Stimulated activated CD4-positive, alpha-beta T cell treated with anti-CD3 and anti-CD28 coated beads, Interleukin-12 subunit alpha, Interleukin-12 subunit beta, amount 100 ng/mL, for 4 hours (primary cell): ENCODE data around the gene TUNAR.
"Not testable (repeated sequence)": the region's sequence is repeated elsewhere in the genome, so short reads cannot be mapped to it uniquely, and the experiment has no call there.

Experiments used
- DNase-seq: peaks from one replicate; pipeline ENCODE4 v3.0.0-alpha.2; 2020

The TUNAR gene

GRCh38 chr14:95920769-95921438 lies 44.3 kb downstream of the TUNAR start:
- no peak for DNase-seq

- no peak for DNase-seq
These were observed 45.4 kb downstream of the TUNAR start for GRCh38 chr14:95922080-95922479.

DNA sequence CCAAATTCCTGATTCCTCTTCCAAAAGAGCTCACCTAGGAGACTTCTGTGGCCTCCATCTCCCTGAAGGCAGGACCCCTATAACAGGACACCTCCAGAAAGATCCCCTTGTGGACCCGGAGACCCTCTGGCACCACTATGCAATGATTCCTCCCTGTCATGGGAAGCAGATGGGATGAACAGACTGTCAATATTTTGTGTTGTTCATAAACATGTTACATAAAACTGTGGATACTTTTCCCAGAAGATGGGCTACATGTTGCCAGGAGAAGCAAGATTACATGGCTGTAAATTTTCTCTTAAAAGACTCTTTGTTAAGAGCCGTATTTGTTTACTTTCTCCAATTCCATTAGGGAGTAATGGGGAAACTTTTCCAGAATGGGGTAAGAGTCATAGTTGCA lies 52.1 kb downstream of the TUNAR start:
- no peak for DNase-seq

DNA sequence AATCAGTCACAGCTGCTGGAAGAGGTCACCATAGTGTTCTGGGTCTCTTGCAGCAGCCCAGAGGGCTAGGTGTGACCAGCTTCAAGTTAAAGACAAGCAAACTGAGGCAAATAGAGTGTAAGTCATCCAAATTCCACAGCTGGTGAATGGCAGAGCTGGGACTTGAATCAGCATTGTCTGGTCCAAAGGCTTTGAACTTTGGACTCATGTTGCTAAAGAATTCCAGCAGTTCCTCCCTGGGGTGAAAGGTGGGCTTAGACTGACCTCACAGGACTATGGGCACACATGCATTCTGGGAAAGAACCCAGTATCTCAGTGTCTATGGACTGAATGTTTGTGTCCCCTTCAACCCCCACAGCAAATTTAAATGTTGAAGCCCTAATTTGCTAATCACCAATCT lies 54.8 kb downstream of the TUNAR start:
- no peak for DNase-seq

GRCh38 chr14:95935228-95935822 lies 58.7 kb downstream of the TUNAR start:
- DNase-seq, result no peak

DNA sequence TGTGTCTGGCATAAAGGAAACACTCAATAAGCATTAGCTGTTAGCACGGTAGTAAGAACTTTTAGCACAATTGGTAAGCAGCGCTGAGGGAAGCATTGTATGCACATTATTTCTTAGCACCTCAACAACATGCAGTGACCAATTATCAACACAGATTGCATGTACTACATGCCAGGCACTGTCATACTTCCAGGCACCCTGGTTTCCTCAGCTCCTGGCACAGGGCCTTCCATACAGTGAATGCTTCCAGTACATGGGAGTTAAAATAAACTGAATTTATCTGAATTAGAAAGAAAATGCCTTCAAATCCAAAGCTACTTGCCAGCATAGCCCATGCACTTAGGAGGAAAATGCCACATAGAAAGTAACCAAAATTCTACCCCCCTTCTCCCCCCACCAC lies 59.4 kb downstream of the TUNAR start:
- no peak for DNase-seq

- no peak for DNase-seq
These were observed 62.7 kb downstream of the TUNAR start for GRCh38 chr14:95939335-95939734.

GRCh38 chr14:95941897-95942296 lies 65.3 kb downstream of the TUNAR start:
- no peak for DNase-seq

- no peak for DNase-seq
These were observed 67.1 kb downstream of the TUNAR start for GRCh38 chr14:95943699-95944098.

DNA sequence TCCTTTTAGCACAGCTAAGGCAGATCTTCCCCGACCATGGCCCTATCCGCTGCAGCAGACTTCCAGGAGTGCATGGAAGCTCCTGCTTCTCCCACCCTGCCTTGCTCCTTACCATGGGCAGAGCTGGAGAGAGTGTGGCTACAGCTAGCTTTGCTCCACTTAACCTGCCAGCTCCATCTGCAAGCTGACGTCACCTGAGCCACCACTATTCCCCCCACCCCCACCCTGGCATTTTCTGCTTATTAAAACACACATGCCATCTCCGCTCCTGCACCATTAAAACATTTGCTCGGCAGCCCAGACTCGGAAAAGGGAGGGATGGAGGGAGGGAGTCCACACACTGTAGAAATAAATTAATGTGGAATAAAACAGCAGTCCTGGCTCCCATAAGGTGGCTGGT lies 67.8 kb downstream of the TUNAR start:
- DNase-seq, result no peak

- DNase-seq, result no peak
These were observed 70.2 kb downstream of the TUNAR start for GRCh38 chr14:95946867-95947266.

GRCh38 chr14:95948558-95948981 lies 71.9 kb downstream of the TUNAR start:
- DNase-seq, result no peak

GRCh38 chr14:95951359-95951758 lies 74.7 kb downstream of the TUNAR start:
- DNase-seq, result no peak

- DNase-seq, result no peak
These were observed 76.6 kb downstream of the TUNAR start for GRCh38 chr14:95953111-95953724.

- no peak for DNase-seq
These were observed 80.2 kb downstream of the TUNAR start for GRCh38 chr14:95956601-95957460.

DNA sequence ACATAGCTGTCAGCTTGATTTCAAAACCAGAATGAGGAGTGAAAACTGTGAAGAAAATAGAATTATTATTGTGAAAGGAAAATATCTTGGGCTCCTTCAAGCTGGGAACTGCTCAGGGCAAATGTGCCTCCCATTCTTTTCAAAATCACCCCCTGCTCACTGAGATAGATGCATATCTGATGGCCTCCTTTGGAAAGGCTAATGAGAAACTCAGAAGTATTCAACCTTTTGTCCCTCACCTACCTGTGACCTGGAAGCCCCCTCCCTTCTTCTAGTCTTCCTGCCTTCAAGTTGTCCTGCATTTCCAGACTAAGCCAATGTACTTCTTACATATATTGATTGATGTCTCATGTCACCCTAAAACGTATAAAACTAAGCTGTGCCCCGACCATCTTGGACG lies 81.5 kb downstream of the TUNAR start:
- no peak for DNase-seq

GRCh38 chr14:95959317-95959716 lies 82.7 kb downstream of the TUNAR start:
- no peak for DNase-seq

- DNase-seq, result no peak
These were observed 84.8 kb downstream of the TUNAR start for GRCh38 chr14:95961481-95961880.

- DNase-seq, result no peak
These were observed 88.3 kb downstream of the TUNAR start for GRCh38 chr14:95964901-95965300.

GRCh38 chr14:95968048-95968447 lies 91.4 kb downstream of the TUNAR start:
- not testable (repeated sequence) for DNase-seq
